Measurements from ENCODE around the gene GLOD4. TPM values are rescaled to one million over a fixed set of nuclear protein-coding genes. Genes with fewer than 3 reads are reported as not detected.

The GLOD4 gene
- total and polyA plus RNA-seq, 2 of the 4 experiments (the other 2 are of a cell fraction) = 26.3 to 36.7 TPM

GRCh38 chr17:725746-726145 lies 56.3 kb downstream of the GLOD4 start:
- H3K18ac ChIP-seq (ENCODE audit: low read depth, low read length) = no peak overlapping the region
- POLR2A ChIA-PET (ENCODE audit: unreplicated experiment) = no interaction called here
- no peak overlapping the region for H3K4me2 ChIP-seq (ENCODE audit: low read depth, low read length)
- intact Hi-C loops (cut with micrococcal nuclease) (no loop called here), in situ Hi-C loops (cut with MboI; ENCODE audit: low sequenced_read_pairs) (no loop called here), dilution Hi-C loops (cut with HindIII; ENCODE audit: low sequenced_read_pairs, unreplicated experiment) (no loop called here)
- H2BK120ac ChIP-seq (ENCODE audit: low read depth, low read length) = no peak overlapping the region
- H2AK5ac ChIP-seq (ENCODE audit: low read depth, low read length) = no peak overlapping the region
- ATAC-seq (ENCODE audit: low read depth) = no peak
- no peak overlapping the region for H3K56ac ChIP-seq (ENCODE audit: extremely low read depth, insufficient read depth, low read length)
- BruUV-seq (replicated peaks) = no TSS peak
- H3K9me3 ChIP-seq (ENCODE audit: control insufficient read depth, insufficient read depth, low read length) = no peaks in the 10 kb centered on the region
- H3K14ac ChIP-seq (replicated peaks; ENCODE audit: low read depth, low read length) = no peak overlapping the region
- H4K8ac ChIP-seq (ENCODE audit: low read depth in 2 of 2, low read length in 2 of 2) = no peak overlapping the region
- no peak overlapping the region for H2AK9ac ChIP-seq (replicated peaks; ENCODE audit: low read depth, low read length, poor library complexity)
- no peak overlapping the region for H3K27ac ChIP-seq (ENCODE audit: insufficient read depth, low read length)
- peaks cover 0 to 24% of the 10 kb centered on the region in 2 experiments; a peak in 3 of 4 replicates for H3K79me1 ChIP-seq (ENCODE audit: low read depth in 1 of 2, low read length in 2 of 2)
- CTCF ChIA-PET = no interaction called here
- no peak overlapping the region for H3K4ac ChIP-seq (ENCODE audit: low read depth, low read length)
- no peaks in the 10 kb centered on the region for H3K36me3 ChIP-seq (ENCODE audit: control insufficient read depth, insufficient read depth, low read length)
- no peak overlapping the region for H2BK5ac ChIP-seq (ENCODE audit: low read depth, low read length, poor library complexity, severe bottlenecking)
- TF ChIP-seq USF2 (IDR thresholded peaks at IDR 0.05; ENCODE audit: low read depth, low read length) (no peak), CEBPB (IDR thresholded peaks at IDR 0.05; ENCODE audit: low read depth, low read length) (no peak), MAFK (IDR thresholded peaks at IDR 0.05; ENCODE audit: low read depth, low read length) (no peak)
- H2AFZ ChIP-seq (replicated peaks; ENCODE audit: low read length, poor library complexity) = no peak overlapping the region
- 100% methylated on average over 4 of the region's 12 CpGs; no CpG with 5 or more reads in 1 of the 2 experiments for WGBS, 2 experiments (ENCODE audit: extremely low coverage in 2 of 2, insufficient read length in 1 of 2)
- no peak overlapping the region for H3K4me3 ChIP-seq (ENCODE audit: insufficient read depth, low read depth, low read length)
- H2BK15ac ChIP-seq (ENCODE audit: low read depth, low read length) = no peak overlapping the region
- no peaks in the 10 kb centered on the region for H3K27me3 ChIP-seq (ENCODE audit: control insufficient read depth, insufficient read depth, low read length)
- DNase-seq = no peak
- peaks cover 4% of the 10 kb centered on the region; the same call in 1 of the 2 replicates for H4K20me1 ChIP-seq (ENCODE audit: insufficient read depth, low read length)
- H4K91ac ChIP-seq (ENCODE audit: insufficient read depth, low read depth, low read length) = no peak overlapping the region
- H3K9ac ChIP-seq (ENCODE audit: low read depth, low read length) = no peak overlapping the region
- no peak overlapping the region for H4K5ac ChIP-seq (ENCODE audit: low read depth, low read length)
- H3K4me1 ChIP-seq (ENCODE audit: control insufficient read depth, insufficient read depth, low read length) = peaks cover 7% of the 10 kb centered on the region
- no peak overlapping the region for H2BK20ac ChIP-seq (ENCODE audit: low read depth, low read length)
- H3K9me1 ChIP-seq (ENCODE audit: insufficient read depth, low read length) = peaks cover 12% of the 10 kb centered on the region
- H3K23ac ChIP-seq (ENCODE audit: low read depth, low read length) = no peak overlapping the region

Data from IMR-90 (cell line).